Memory B cell (primary cell): Measurements from ENCODE around the gene CSNK1D.
"Not testable (repeated sequence)": the region's sequence is repeated elsewhere in the genome, so short reads cannot be mapped to it uniquely, and the experiment has no call there.

Source experiments
- ATAC-seq: fragments of 150-1000 bp; cut with Tn5 transposase; 2 replicates; pipeline ENCODE4 v1.10.0; 2021; ENCODE audit warnings: low read depth, mild to moderate bottlenecking, moderate library complexity
- DNase-seq, 2 donors: peaks; one replicate each; pipeline ENCODE4 v3.0.0; 2022; ENCODE audit warnings: low spot score in 2 of 2
- H3K27ac Mint-ChIP-seq: one replicate; pipeline ENCODE4 v1.8.0; 2022; ENCODE audit warnings: mild to moderate bottlenecking, moderate library complexity, mixed read lengths
- H3K27me3 Mint-ChIP-seq: one replicate; pipeline ENCODE4 v1.8.0; 2022; ENCODE audit warnings: mixed read lengths
- H3K36me3 Mint-ChIP-seq: one replicate; pipeline ENCODE4 v1.8.0; 2022; ENCODE audit warnings: mild to moderate bottlenecking, mixed read lengths
- H3K4me1 Mint-ChIP-seq: one replicate; pipeline ENCODE4 v1.8.0; 2022; ENCODE audit warnings: mixed read lengths
- H3K4me3 Mint-ChIP-seq: one replicate; pipeline ENCODE4 v1.8.0; 2022; ENCODE audit warnings: mild to moderate bottlenecking, moderate library complexity, mixed read lengths
- H3K9me3 Mint-ChIP-seq: one replicate; pipeline ENCODE4 v1.8.0; 2022; ENCODE audit warnings: mixed read lengths

CSNK1D gene

DNA sequence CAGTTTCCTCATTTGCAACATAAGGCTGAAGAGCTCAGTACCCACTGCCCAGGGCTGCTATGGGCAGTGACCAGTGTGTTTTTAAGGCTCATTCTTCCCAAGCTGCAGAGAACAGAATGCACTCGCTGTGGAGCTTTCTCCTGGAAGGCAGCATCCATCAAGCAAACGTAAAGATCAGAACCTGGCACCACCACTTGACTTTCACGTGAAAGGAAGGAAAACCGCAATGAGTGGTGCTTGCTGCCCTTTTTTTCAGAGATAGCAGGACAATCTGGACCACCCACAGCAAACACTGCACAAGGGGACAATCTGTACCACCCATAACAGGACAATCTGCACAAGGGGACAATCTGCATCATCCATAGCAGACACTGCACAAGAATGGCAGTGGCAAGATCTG, 11.2 kb downstream of the CSNK1D start:
- H3K4me1 Mint-ChIP-seq: peaks cover 30% of the 10 kb centered on the region

DNA sequence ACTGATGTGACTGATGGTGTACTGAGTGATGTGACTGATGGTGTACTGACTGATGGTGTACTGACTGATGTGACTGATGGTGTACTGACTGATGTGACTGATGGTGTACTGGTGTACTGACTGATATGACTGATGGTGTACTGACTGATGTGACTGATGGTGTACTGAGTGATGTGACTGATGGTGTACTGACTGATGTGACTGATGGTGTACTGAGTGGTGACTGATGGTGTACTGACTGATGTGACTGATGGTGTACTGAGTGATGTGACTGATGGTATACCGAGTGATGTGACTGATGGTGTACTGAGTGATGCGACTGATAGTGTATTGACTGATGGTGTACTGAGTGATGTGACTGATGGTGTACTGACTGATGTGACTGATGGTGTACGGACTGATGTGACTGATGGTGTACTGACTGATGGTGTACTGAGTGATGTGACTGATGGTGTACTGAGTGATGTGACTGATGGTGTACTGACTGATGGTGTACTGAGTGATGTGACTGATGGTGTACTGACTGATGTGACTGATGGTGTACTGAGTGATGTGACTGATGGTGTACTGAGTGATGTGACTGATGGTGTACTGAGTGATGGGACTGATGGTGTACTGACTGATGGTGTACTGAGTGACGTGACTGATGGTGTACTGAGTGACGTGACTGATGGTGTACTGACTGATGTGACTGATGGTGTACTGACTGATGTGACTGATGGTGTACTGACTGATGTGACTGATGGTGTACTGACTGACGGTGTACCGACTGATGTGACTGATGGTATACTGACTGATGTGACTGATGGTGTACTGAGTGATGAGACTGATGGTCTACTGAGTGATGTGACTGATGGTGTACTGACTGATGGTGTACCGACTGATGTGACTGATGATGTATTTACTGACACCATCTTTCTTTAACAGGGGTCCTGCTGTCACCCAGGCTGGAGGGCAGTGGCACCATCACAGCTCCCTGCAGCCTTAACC, 13.2 kb downstream of the CSNK1D start:
- peaks cover 21% of the 10 kb centered on the region for H3K4me1 Mint-ChIP-seq
- H3K4me3 Mint-ChIP-seq, ATAC-seq, H3K27me3 Mint-ChIP-seq, H3K9me3 Mint-ChIP-seq, DNase-seq: not testable (repeated sequence)
- H3K27ac Mint-ChIP-seq: peak overlapping the region; percentile 58
- H3K36me3 Mint-ChIP-seq: peaks cover 43% of the 10 kb centered on the region

More for the DNA sequence above, 11.2 kb downstream of the CSNK1D start:
- H3K27ac Mint-ChIP-seq: no peak overlapping the region
- DNase-seq (no peak), ATAC-seq (no peak)
- no peak overlapping the region for H3K4me3 Mint-ChIP-seq
- H3K9me3 Mint-ChIP-seq: no peaks in the 10 kb centered on the region
- H3K27me3 Mint-ChIP-seq: no peaks in the 10 kb centered on the region
- H3K36me3 Mint-ChIP-seq: peaks cover 34% of the 10 kb centered on the region

- Mint-ChIP-seq H3K4me1 (peaks cover 21% of the 10 kb centered on the region), H3K9me3 (no peaks in the 10 kb centered on the region), H3K27me3 (no peaks in the 10 kb centered on the region), H3K4me3 (no peak overlapping the region), H3K36me3 (peaks cover 39% of the 10 kb centered on the region), H3K27ac (peak overlapping the region; percentile 14)
- DNase-seq: no peak
- no peak for ATAC-seq
Measured at GRCh38 chr17:82258555-82258954, 14.9 kb downstream of the CSNK1D start.

- Mint-ChIP-seq H3K27me3 (no peaks in the 10 kb centered on the region), H3K4me3 (no peak overlapping the region), H3K27ac (peak overlapping the region; percentile 88), H3K4me1 (peaks cover 21% of the 10 kb centered on the region), H3K36me3 (peaks cover 48% of the 10 kb centered on the region), H3K9me3 (no peaks in the 10 kb centered on the region)
- DNase-seq: no peak
- peak; percentile 90 for ATAC-seq
Measured at GRCh38 chr17:82257473-82257872, 16.0 kb downstream of the CSNK1D start.

GRCh38 chr17:82256242-82256885, 17.1 kb downstream of the CSNK1D start:
- no peak overlapping the region for H3K4me3 Mint-ChIP-seq
- H3K27ac Mint-ChIP-seq: peak overlapping the region; percentile 58
- H3K9me3 Mint-ChIP-seq: no peaks in the 10 kb centered on the region
- H3K27me3 Mint-ChIP-seq: no peaks in the 10 kb centered on the region
- no peak for DNase-seq
- peaks cover 21% of the 10 kb centered on the region for H3K4me1 Mint-ChIP-seq
- ATAC-seq: no peak
- H3K36me3 Mint-ChIP-seq: peaks cover 47% of the 10 kb centered on the region

DNA sequence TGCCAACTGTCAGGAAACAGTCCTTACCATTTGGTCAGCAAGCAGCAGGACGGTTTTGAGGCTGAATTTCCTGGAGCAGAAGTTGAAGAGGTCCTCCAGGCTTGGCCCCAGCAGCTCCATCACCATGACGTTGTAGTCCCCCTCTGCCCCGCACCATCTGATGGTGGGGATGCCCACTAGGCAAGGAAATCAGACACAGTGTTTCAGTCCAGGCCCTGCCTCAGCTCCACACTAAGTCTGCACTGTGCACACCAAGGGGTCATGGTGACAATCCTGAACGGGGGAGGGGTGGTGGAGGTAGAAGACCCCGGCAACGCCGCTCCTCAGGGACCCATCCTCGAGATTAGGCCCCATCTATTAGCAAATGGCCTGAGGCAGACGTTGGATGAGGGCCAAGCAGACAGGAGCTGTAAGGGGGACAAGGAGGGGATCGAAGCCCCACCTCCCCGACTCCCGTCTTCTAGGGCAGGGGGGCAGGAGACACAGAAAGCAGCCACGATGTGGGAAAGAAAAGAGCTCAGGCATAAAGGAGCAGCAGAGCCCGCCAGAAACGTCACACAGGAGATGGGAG, 18.0 kb downstream of the CSNK1D start:
- H3K36me3 Mint-ChIP-seq: peaks cover 41% of the 10 kb centered on the region
- peak overlapping the region; percentile 58 for H3K27ac Mint-ChIP-seq

DNA sequence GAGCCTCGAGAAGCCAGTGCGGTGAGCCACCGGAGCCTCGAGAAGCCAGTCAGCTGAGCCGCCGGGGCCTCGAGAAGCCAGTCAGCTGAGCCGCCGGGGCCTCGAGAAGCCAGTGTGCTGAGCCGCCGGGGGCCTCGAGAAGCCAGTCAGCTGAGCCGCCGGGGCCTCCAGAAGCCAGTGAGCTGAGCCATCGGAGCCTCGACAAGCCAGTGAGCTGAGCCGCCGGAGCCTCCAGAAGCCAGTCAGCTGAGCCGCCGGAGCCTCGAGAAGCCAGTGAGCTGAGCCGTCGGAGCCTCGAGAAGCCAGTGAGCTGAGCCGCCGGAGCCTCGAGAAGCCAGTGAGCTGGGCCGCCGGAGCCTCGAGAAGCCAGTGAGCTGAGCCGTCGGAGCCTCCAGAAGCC, 18.8 kb downstream of the CSNK1D start:
- H3K36me3 Mint-ChIP-seq: peaks cover 34% of the 10 kb centered on the region
- H3K27ac Mint-ChIP-seq, DNase-seq, H3K9me3 Mint-ChIP-seq, ATAC-seq, H3K27me3 Mint-ChIP-seq, H3K4me3 Mint-ChIP-seq, H3K4me1 Mint-ChIP-seq: not testable (repeated sequence)

More for the DNA sequence above, 18.0 kb downstream of the CSNK1D start:
- no peaks in the 10 kb centered on the region for H3K9me3 Mint-ChIP-seq
- no peaks in the 10 kb centered on the region for H3K27me3 Mint-ChIP-seq
- no peak for ATAC-seq
- H3K4me1 Mint-ChIP-seq: peaks cover 17% of the 10 kb centered on the region
- H3K4me3 Mint-ChIP-seq: no peak overlapping the region
- no peak for DNase-seq

GRCh38 chr17:82254096-82254495, 19.4 kb downstream of the CSNK1D start:
- DNase-seq, H3K9me3 Mint-ChIP-seq, ATAC-seq, H3K4me1 Mint-ChIP-seq, H3K4me3 Mint-ChIP-seq, H3K27ac Mint-ChIP-seq, H3K27me3 Mint-ChIP-seq: not testable (repeated sequence)
- peaks cover 33% of the 10 kb centered on the region for H3K36me3 Mint-ChIP-seq

DNA sequence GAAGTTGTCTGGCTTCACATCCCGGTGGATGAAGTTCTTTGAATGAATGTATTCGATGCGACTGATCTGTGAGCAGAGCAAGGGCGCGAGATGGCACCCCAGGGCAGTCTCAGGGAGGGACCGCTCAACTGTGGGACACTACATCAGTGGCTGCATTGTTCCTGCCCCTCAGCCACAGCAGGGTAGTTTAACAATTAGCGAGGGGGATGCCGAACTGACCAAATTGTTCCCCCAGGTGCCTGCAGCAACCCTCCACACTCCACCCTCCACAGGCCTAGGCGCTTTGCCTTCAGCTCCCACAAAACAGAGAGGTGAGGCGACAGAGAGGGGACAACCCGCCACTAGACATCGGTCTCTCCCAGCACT, 20.3 kb downstream of the CSNK1D start:
- Mint-ChIP-seq H3K4me1 (peaks cover 2% of the 10 kb centered on the region), H3K36me3 (peaks cover 30% of the 10 kb centered on the region), H3K27ac (no peak overlapping the region), H3K4me3 (no peak overlapping the region), H3K9me3 (no peaks in the 10 kb centered on the region), H3K27me3 (no peaks in the 10 kb centered on the region)
- DNase-seq (no peak), ATAC-seq (no peak)

GRCh38 chr17:82252511-82253178, 20.9 kb downstream of the CSNK1D start:
- H3K36me3 Mint-ChIP-seq: peaks cover 33% of the 10 kb centered on the region
- H3K27me3 Mint-ChIP-seq: no peaks in the 10 kb centered on the region

DNA sequence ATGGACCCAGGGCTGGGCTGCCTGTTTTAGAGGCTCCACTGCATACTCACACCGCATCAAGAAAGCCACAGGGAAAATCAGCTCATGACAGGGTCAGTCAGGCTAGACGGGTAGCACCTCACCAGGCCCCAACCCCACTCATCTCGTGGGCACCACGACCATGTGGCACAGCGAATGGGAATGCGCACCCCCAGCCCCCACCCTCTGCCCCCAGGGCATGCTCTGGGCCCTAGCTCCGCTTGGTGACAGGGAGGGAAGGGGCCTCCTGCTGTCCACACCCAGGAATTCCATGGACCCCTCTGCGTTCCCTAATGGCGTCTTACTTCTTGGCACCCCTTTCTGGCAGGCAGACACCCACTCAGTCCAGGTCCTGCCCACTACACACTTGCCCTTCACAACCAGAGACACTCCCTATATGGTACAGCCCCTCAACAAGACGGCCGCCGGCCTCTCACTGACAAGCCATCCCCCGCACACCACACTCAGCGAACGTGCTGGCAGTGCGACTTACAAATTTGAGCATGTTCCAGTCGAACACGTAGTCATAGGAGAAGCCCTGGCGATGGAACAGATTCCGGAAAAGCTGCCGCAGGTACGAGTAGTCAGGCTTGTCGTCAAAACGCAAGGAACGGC, 22.5 kb downstream of the CSNK1D start:
- Mint-ChIP-seq H3K27ac (peak overlapping the region; percentile 77), H3K9me3 (no peaks in the 10 kb centered on the region), H3K4me1 (peaks cover 2% of the 10 kb centered on the region), H3K36me3 (peaks cover 30% of the 10 kb centered on the region), H3K27me3 (no peaks in the 10 kb centered on the region), H3K4me3 (no peak overlapping the region)
- no peak for DNase-seq
- no peak for ATAC-seq

More at GRCh38 chr17:82252511-82253178, 20.9 kb downstream of the CSNK1D start:
- Mint-ChIP-seq H3K27ac (no peak overlapping the region), H3K4me3 (no peak overlapping the region), H3K9me3 (no peaks in the 10 kb centered on the region), H3K4me1 (peaks cover 2% of the 10 kb centered on the region)
- no peak for DNase-seq
- no peak for ATAC-seq

DNA sequence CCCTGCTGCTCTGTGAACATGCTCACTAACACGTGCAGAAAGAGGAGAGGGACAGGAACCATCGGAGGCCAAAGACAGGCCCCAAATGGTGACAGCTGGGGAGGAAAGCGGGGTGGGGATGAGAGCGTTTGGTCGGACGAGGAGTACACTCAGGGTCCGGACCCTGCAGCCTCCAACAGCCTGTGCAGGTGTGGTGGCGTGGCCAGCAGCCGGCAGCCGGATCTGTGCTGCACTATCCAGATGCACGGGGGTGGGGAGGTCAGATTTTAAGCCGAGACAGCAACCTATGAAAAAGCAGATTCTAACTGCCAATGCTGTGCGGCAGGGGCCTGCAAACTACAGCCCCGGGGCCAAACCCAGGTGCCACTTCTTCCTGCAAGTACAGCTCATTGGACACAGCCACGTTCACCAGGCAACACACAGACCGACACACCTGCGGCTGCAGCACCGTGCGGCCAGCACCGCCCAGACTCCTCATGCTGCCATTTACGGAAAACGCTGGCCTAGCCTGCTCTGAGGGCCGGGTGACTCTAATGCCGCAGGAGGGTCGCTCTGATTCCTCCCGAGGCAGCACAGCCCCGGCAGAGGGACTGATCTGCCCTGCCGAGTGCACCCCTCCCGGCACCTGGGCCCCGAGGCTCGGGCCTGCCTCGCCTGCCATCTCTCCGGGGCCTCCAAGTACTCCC, 23.5 kb downstream of the CSNK1D start:
- ATAC-seq: no peak
- H3K27ac Mint-ChIP-seq: no peak overlapping the region
- no peak overlapping the region for H3K4me3 Mint-ChIP-seq

More for the DNA sequence above, 23.5 kb downstream of the CSNK1D start:
- peaks cover 2% of the 10 kb centered on the region for H3K4me1 Mint-ChIP-seq
- DNase-seq: no peak
- no peaks in the 10 kb centered on the region for H3K9me3 Mint-ChIP-seq
- peaks cover 24% of the 10 kb centered on the region for H3K36me3 Mint-ChIP-seq
- no peaks in the 10 kb centered on the region for H3K27me3 Mint-ChIP-seq
